Common myeloid progenitor, CD34-positive (primary cell): ENCODE measurements around the gene SLC9C2.

ENCODE experiments used
- CTCF ChIA-PET: fragments of 350-600 bp; sonication (Branson Sonifier 250); formaldehyde crosslinking; loops from one replicate; lab custom pipeline; 2021; ENCODE audit warnings: antibody characterized with exemption; lab: Charles Lee
- POLR2A ChIA-PET: fragments of 350-600 bp; sonication (Branson Sonifier 250); formaldehyde crosslinking; loops from one replicate; lab custom pipeline; 2021; ENCODE audit warnings: antibody characterized with exemption; lab: Charles Lee
- DNase-seq, 3 donors: peaks; one replicate each; pipeline versions ENCODE4 v3.0.0 to v3.0.0-alpha.2; 2013
- H3K27ac ChIP-seq, 2 experiments: 1 replicate in 1 of 2; 2 replicates in 1 of 2; pipeline ENCODE4 v1.7.0; 2013; ENCODE audit warnings: inconsistent platforms in 2 of 2, low read length in 2 of 2, mild to moderate bottlenecking in 2 of 2, low read depth in 1 of 2, moderate library complexity in 1 of 2; ENCODE audit not compliant: severe bottlenecking in 2 of 2, insufficient read depth in 1 of 2, poor library complexity in 1 of 2
- H3K27me3 ChIP-seq, 5 experiments: replicated peaks in 2 of 5; 1 replicate in 3 of 5; 2 replicates in 2 of 5; pipeline versions ENCODE4 v1.6.1 to v1.7.0; 2013; ENCODE audit warnings: low read length in 4 of 5, mild to moderate bottlenecking in 2 of 5, moderate library complexity in 2 of 5, inconsistent platforms in 1 of 5; ENCODE audit not compliant: insufficient read depth in 5 of 5, control insufficient read depth in 4 of 5
- H3K36me3 ChIP-seq, 4 experiments: 1 replicate in 2 of 4; 2 replicates in 2 of 4; pipeline versions ENCODE4 v1.6.1 to v1.7.0; 2013; ENCODE audit warnings: low read length in 3 of 4, control low read depth in 1 of 4, mild to moderate bottlenecking in 1 of 4; ENCODE audit not compliant: control insufficient read depth in 4 of 4, insufficient read depth in 4 of 4
- H3K4me1 ChIP-seq, 4 experiments: 1 replicate in 3 of 4; 2 replicates in 1 of 4; pipeline versions ENCODE4 v1.6.1 to v1.7.1; 2013; ENCODE audit warnings: low read length in 3 of 4, mild to moderate bottlenecking in 3 of 4, control low read depth in 1 of 4, inconsistent platforms in 1 of 4, moderate library complexity in 1 of 4; ENCODE audit not compliant: control insufficient read depth in 4 of 4, insufficient read depth in 4 of 4; ENCODE audit errors: control extremely low read depth in 1 of 4
- H3K4me3 ChIP-seq, 7 experiments: 1 replicate in 4 of 7; 2 replicates in 3 of 7; pipeline versions ENCODE4 v1.5.1 to v1.7.0; 2013; ENCODE audit warnings: mild to moderate bottlenecking in 7 of 7, low read length in 6 of 7, moderate library complexity in 6 of 7, inconsistent platforms in 2 of 7, low read depth in 2 of 7, control low read depth in 1 of 7; ENCODE audit not compliant: insufficient read depth in 4 of 7, control insufficient read depth in 1 of 7; ENCODE audit errors: extremely low read depth in 1 of 7
- H3K9me3 ChIP-seq, 5 experiments: 1 replicate in 4 of 5; 2 replicates in 1 of 5; pipeline versions ENCODE4 v1.6.1 to v1.7.1; 2013; ENCODE audit warnings: low read length in 4 of 5, mild to moderate bottlenecking in 2 of 5, inconsistent platforms in 1 of 5, low read depth in 1 of 5, moderate library complexity in 1 of 5; ENCODE audit not compliant: control insufficient read depth in 4 of 5, insufficient read depth in 2 of 5; ENCODE audit errors: control extremely low read depth in 1 of 5
- WGBS: methylation state at CpG from one replicate; pipeline ENCODE4 v1.1.5; 2013; ENCODE audit not compliant: insufficient coverage; 5-methylcytosine and 5-hydroxymethylcytosine counted together

Gene SLC9C2

DNA sequence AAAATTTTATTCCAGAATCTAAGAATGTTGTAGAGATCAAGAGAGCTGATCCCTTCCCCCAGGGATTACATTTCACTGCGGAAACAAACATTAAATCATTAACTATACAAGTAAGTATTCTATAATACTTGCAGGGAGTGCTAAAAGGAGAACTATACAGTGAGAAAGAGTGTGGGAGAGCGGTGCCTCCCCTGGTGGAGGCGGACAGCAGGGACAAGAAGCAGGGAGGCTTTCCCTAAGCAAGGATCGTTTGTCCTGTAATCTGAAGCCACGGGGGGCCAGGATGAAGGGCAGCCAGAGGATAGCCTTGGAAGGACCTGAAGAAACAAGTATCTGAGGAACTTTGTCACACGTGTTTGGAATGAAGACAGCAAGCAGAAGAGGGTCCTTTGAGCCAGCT lies 40.1 kb downstream of the SLC9C2 start:
- ChIA-PET CTCF (no interaction called here), POLR2A (no interaction called here)
- DNase-seq, result no peak
- Histone ChIP-seq H3K9me3 (peaks cover 0 to 3% (median 0%) of the 10 kb centered on the region in 5 experiments), H3K27me3 (no peaks in the 10 kb centered on the region), H3K4me3 (no peak overlapping the region), H3K4me1 (no peaks in the 10 kb centered on the region), H3K27ac (no peak overlapping the region), H3K36me3 (no peaks in the 10 kb centered on the region)
- 77% methylated on average over 5 of the region's 6 CpGs for WGBS

DNA sequence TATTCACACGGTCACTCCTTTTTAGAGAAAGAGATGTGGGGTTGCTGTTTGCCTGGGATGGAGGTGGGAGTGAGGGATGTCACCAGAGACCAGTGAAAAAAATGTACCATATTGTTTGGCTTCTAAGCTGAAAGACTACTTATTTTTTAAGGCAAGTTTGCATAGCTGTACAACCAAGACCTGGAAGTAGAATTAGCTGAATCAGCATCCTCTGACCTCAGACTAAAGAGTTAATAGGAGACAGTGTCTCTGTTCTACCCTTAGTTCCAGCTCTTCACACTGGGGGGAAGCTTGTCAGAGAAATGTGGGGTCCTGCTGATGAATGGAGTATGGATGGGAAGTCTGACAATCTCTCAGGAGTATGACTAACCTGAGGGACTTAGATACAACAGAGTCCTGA lies 41.6 kb downstream of the SLC9C2 start:
- Histone ChIP-seq H3K27me3 (no peaks in the 10 kb centered on the region), H3K9me3 (no peaks in the 10 kb centered on the region), H3K36me3 (no peaks in the 10 kb centered on the region), H3K4me3 (no peak overlapping the region), H3K4me1 (no peaks in the 10 kb centered on the region), H3K27ac (no peak overlapping the region)
- 100% methylated on average over 1 of the region's 1 CpG for WGBS
- CTCF ChIA-PET, result no interaction called here
- POLR2A ChIA-PET, result no interaction called here
- DNase-seq, result no peak

DNA sequence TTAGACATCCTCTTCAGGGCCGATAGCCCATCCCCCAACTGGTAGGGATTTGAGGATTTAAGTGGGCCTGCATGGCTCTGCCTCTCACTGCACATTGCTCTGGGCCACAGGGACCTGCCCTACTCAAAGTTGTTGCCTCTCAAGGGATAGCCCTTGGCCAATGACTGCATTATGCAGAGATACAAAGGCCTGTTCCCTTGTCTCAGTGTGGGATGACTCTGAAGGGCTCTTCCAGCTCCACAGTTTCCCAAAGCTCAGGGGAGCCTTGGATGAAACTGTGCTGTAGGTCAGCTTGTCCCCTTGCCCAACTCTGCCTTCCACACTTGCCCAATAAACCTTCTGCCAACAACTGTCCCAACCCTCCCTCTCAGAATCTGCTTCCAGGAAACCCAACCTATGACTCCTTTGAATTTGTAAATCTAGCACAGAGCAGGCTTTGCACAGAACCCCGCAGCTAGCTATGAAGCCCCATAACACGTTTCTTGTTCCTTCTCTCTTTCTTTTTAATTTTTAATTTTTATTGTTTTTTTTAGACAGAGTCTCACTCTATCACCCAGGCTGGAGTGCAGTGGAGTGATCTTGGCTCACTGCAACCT lies 42.5 kb downstream of the SLC9C2 start:
- ChIA-PET CTCF (no interaction called here), POLR2A (no interaction called here)
- Histone ChIP-seq H3K4me3 (no peak overlapping the region), H3K4me1 (no peaks in the 10 kb centered on the region), H3K27ac (no peak overlapping the region), H3K36me3 (no peaks in the 10 kb centered on the region), H3K27me3 (no peaks in the 10 kb centered on the region), H3K9me3 (no peaks in the 10 kb centered on the region)
- 100% methylated on average over 2 of the region's 3 CpGs for WGBS
- no peak for DNase-seq

DNA sequence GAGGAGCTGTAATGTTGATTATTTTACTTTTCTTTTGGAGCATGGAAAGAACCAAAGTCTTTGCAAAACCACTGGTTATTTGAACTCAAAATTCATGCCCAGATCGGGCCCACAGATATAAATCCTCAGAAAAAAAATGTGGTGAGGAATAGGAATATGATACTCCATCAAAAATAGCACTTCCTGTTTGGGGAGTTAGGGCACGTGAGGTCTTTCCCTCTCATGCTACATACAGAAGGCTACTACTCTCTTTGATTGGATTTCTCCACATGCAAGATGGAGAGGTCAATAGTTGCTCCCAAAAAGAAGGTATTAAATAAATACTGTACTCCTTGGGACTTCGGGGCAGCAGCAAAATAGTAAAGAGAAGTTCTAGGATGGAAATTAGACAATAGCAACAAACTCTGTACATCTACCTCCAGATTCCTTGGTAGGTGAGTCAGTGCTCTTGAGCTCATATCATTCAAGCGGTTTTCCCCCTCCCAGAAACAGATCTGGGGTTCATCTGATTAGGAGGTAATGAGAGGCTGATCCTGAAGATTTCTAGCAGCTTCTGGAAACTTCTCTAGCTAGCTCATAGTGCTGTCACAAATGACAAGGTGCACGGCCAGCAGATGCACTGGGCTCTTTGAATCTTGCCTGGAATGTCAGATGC lies 47.1 kb downstream of the SLC9C2 start:
- WGBS, result 81% methylated on average over 4 of the region's 5 CpGs
- ChIA-PET CTCF (no interaction called here), POLR2A (no interaction called here)

DNA sequence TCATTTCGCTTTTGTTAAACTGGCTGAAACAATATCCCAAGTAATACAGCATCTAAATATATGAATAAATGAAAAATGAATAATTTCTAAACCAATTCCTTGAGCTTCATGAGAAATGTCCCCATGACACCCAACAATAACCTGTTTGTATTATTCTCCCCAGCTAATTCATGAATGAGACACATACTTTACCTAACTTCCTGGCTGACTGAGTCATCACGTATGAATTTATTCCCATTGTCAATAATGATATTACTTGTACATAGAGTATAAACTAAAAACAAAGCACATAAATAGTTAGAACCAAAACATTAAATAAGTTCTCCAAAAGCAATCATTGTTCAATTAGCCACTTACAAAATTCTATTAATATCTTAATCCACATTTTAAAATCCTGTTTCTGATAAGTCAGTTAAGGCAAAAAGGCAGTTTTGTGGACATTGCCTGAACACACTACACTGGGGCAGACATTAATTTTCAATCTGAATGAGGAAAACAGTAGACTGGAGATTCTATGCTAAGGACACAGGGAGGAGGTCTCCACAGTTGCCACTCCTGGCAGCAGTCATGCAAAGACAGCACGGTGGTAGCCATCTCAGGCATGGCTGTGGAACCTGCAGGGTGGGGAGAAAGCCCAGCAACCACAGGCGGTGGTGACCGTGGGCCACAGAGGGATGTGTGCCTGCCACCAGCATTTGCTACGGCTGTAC lies 48.2 kb downstream of the SLC9C2 start:
- H3K27me3 ChIP-seq, result no peaks in the 10 kb centered on the region
- 95% methylated on average over 4 of the region's 6 CpGs for WGBS
- H3K4me3 ChIP-seq, result no peak overlapping the region
- no peaks in the 10 kb centered on the region for H3K36me3 ChIP-seq
- H3K4me1 ChIP-seq, result peaks cover 0 to 17% (median 3%) of the 10 kb centered on the region in 4 experiments
- H3K27ac ChIP-seq, result no peak overlapping the region
- DNase-seq, result no peak
- ChIA-PET POLR2A (no interaction called here), CTCF (no interaction called here)
- no peaks in the 10 kb centered on the region for H3K9me3 ChIP-seq

More for the DNA sequence above, 47.1 kb downstream of the SLC9C2 start:
- Histone ChIP-seq H3K27ac (no peak overlapping the region), H3K4me3 (no peak overlapping the region), H3K4me1 (peaks cover 0 to 16% (median 2%) of the 10 kb centered on the region in 4 experiments), H3K9me3 (no peaks in the 10 kb centered on the region), H3K36me3 (no peaks in the 10 kb centered on the region), H3K27me3 (no peaks in the 10 kb centered on the region)
- DNase-seq, result no peak

DNA sequence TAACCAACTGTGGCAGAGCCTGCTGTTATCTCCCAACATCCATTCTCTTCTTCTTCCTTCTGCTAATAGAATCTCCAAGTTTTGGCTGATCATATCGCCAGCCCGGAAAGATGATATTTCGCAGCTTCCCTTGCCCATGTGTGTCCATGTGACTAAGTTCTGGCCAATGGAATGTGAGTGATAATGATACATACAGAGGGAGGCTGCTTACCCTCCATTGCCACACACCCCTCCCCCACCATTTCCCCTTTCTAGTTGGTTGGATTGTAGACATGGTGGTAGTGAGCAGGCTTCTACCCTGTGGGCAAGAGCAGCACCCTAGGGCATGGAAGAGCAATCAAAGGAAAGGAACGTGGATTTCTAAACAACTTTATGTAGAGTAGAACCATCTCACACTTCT lies 48.8 kb downstream of the SLC9C2 start:
- H3K9me3 ChIP-seq, result no peaks in the 10 kb centered on the region
- H3K27me3 ChIP-seq, result no peaks in the 10 kb centered on the region
- DNase-seq, result no peak
- no peak overlapping the region for H3K27ac ChIP-seq
- no peaks in the 10 kb centered on the region for H3K36me3 ChIP-seq
- peaks cover 0 to 17% (median 3%) of the 10 kb centered on the region in 4 experiments for H3K4me1 ChIP-seq
- H3K4me3 ChIP-seq, result no peak overlapping the region
- WGBS, result no CpG with 5 or more reads among the region's 4 CpGs
- POLR2A ChIA-PET, result no interaction called here
- CTCF ChIA-PET, result no interaction called here

DNA sequence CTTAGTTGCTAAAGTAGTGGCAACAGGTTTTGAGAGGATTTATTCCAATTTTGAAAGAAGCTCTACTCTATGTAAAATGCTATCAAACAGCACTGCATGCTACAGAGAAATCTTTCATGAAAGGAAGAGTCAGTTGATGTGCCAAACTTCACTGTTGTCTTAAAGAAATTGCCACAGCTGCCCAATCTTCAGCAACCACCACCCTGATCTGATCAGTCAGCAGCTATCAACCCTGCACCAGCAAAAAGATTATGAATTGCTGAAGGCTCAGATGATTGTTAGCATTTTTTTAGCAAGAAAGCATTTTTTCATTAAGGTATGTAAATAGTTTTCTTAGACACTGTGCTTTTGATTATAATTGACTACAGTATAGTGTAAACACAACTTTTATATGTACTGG lies 49.6 kb downstream of the SLC9C2 start:
- Histone ChIP-seq H3K27me3 (no peaks in the 10 kb centered on the region), H3K36me3 (no peaks in the 10 kb centered on the region), H3K27ac (no peak overlapping the region), H3K4me3 (no peak overlapping the region), H3K4me1 (peaks cover 0 to 17% (median 3%) of the 10 kb centered on the region in 4 experiments), H3K9me3 (no peaks in the 10 kb centered on the region)
- POLR2A ChIA-PET, result no interaction called here
- CTCF ChIA-PET, result no interaction called here
- no peak for DNase-seq
